Stimulated activated CD8-positive, alpha-beta memory T cell treated with anti-CD3 and anti-CD28 coated beads, Interleukin-12 subunit alpha, Interleukin-12 subunit beta, amount 100 ng/mL, for 24 hours (primary cell): ENCODE data around the gene CHKB.
"Not testable (repeated sequence)": the region's sequence is repeated elsewhere in the genome, so short reads cannot be mapped to it uniquely, and the experiment has no call there.

ENCODE experiments used
- DNase-seq: peaks from one replicate; pipeline ENCODE4 v3.0.0-alpha.2; 2020; ENCODE audit errors: extremely low read depth

CHKB gene

DNA sequence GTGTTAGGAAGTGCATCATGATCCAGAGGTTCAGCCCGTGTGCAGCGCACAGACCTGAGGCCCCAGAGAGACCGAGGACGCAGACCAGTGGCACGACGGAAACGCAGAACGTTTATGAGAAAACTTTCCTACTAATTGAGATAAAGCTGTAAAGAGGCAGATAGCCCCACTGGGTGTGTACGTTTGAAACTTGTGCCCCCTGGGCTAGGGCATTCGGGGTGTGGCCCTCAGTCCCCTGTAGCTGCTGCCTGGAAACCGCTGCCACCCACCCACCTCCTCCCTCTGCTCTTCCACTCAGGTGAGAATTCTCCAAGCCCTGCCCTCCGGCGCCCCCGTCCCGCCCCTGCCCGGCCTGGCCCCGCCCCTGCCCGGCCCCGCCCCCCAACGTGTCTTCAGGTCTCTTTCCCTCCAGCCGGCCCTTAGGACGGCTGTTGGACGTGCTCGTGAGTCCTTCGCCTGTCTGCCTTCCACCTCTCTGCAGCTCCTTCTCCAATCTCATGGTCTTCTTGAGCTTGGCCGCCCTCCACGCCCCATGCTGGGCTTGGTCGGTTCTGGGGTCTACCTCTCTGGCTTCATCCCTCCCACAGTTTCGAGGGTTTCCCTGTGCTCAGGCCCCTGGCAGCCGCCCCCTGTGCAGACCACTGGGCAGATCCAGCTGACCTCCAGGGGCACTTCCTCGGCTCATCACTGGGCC lies 30.0 kb upstream of the CHKB start:
- no peak for DNase-seq

DNA sequence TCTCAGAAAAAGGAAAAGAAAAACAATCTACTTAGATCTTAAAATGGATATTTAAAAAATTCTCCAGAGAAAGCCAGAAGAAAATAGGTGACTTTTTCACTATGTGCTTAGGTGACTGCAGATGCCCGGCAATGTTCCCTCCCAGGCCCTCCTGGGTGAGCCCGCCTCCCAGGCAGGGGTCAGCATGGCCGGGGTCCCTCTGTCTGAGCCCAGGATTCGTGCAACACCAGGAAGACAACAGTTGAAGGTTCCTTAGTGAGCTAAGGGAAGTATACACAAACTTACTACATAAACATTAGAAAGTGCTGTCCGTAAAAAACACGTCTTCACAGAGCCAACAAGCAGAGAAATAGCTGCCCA lies 29.5 kb upstream of the CHKB start:
- DNase-seq, result no peak

DNA sequence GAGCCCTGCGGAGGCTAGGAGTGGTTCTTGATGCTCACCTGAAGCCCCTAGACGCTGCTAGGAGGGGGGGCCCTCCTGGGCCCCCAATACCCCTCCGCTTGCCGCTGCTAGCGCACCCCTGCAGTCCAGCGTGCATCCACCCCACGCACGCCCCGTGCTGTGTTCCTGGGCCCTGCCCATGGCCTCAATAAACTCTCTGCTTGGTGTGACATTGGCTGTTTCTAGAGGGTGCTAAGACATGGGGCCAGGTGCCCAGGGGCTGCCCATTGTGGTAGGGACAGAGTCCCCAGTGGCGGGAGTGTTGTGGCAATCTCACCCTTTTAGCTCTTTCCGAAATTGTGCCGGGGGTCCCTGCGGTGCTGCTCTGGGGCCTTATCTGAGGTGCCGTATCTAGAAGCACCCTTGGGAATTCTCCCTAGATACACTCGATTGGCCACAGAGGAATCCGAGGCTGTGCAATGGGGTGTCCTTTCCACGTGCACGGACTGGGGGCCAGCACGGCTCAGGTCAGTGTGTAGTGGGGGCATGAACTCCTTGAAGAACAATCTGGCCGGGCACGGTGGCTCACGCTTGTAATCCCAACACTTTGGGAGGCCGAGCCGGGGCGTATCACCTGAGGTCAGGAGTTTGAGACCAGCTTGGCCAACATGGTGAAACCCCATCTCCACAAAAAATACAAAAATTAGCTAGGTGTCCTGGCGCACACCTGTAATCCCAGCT lies 28.9 kb upstream of the CHKB start:
- DNase-seq, result no peak

DNA sequence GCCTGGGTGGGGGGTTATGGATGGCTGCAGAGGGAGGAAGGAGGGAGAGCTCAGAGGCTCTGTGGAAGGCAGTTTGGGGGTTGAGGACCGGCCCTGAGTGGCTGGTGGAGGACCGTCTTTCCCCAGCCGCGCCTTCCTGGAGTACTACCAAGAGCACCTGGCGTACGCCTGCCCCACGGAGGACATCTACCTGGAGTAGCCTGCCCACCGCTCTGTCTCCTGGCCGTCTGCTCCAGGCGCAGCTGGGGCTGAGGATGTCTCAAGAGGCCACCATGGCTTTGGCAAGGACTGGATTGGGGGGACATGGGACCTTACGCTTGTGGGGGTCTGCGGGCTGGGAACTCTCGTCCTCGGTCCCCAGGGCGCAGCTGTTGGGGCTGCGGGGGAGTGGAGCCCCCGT lies 27.9 kb upstream of the CHKB start:
- DNase-seq, result no peak

DNA sequence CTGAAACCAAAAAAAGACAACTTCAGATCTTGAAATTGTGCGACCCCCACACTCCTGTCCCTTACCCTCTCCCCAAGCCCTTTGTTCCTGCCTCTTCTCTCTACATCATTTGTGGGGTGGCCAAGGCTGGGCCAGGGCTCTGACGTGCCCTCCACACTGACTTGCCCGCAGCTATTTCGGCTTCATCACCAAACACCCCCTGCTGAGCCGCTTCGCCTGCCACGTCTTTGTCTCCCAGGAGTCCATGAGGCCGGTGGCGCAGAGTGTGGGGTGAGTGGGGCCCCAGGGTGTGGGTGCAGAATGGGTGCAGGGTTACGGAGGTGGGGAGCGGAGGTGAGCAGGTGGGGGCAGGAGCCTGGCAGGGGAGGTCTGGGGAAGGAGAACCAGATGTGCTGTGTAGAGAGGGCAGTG lies 27.4 kb upstream of the CHKB start:
- DNase-seq, result no peak

DNA sequence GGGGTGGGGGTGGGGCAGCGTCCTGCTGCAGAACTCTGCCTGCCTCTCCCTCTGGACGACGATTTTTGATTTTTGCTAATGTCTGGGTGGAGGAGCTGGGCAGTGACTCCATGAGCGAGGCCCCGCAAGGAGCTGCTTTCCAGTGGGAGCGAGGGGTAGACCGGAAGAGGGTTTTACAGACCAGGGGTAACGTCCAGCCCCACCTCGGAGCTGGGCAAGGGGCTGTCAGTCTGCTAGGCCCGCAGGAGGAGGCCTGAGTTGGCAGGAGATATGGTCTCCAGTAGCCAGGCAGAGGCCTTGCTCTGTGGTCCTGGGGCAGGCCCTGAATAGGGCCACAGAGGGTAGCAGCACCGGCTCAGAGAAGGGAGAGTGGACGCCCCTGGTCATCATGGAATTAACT lies 26.9 kb upstream of the CHKB start:
- no peak for DNase-seq

DNA sequence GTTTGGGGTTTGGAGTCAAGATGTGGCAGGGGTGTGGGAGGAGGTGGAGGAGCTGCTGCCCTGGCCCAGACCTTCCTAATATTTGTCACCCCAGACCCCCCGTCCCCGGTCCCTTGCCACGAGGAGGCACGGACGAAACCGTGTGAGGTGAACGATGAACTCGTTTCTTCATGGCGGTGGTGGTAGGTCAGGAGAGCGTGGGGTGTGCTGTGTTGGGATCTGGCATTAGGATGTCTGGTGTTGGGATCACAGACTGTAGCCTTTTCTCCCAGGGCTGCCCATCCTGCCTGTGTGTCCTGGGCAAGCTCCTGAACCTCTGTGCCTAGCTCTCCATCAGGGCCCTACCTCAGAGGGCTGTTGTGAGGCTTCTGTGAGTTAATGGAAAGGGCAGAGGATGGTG lies 26.3 kb upstream of the CHKB start:
- DNase-seq, result no peak

DNA sequence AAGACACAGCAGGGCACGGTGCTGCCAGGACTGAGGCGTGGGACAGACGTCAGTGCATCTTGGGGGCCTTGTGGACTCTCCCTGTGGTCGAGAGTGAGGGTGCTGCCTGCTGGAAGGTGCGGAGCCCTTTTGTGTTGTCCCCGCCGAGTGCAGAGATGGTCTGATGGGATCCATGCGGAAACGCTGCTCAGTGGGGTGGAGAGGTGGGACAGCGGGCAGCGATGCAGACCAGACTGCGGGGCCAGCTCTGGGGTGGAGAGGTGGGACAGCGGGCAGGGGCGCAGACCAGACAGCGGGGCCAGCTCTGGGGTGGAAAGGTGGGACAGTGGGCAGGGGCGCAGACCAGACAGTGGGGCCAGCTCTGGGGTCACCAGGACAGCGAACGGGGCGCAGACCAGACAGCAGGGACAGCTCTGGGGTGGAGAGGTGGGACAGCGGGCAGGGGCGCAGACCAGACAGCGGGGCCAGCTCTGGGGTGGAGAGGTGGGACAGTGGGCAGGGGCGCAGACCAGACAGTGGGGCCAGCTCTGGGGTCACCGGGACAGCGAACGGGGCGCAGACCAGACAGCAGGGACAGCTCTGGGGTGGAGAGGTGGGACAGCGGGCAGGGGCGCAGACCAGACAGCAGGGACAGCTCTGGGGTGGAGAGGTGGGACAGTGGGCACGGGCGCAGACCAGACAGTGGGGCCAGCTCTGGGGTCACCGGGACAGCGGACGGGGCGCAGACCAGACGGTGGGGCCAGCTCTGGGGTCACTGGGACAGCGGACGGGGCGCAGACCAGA lies 25.6 kb upstream of the CHKB start:
- not testable (repeated sequence) for DNase-seq

DNA sequence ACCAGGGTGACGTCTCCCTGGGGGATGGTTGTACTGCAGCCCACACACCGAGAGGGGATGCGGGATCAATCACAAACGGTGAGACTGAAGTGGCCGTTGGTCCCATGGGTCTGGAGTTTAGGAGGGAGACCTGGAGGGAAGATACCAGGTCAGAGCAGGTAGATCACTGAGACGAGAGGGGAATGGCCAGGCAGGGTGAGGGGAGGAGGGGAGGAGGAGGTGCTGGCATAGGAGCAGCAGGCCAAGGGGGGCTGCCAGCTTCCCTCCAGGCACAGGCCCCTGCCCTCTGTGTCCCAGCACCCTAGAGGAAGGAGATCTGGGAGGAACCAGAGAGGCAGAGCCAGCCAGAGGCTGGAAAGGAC lies 25.0 kb upstream of the CHKB start:
- no peak for DNase-seq

DNA sequence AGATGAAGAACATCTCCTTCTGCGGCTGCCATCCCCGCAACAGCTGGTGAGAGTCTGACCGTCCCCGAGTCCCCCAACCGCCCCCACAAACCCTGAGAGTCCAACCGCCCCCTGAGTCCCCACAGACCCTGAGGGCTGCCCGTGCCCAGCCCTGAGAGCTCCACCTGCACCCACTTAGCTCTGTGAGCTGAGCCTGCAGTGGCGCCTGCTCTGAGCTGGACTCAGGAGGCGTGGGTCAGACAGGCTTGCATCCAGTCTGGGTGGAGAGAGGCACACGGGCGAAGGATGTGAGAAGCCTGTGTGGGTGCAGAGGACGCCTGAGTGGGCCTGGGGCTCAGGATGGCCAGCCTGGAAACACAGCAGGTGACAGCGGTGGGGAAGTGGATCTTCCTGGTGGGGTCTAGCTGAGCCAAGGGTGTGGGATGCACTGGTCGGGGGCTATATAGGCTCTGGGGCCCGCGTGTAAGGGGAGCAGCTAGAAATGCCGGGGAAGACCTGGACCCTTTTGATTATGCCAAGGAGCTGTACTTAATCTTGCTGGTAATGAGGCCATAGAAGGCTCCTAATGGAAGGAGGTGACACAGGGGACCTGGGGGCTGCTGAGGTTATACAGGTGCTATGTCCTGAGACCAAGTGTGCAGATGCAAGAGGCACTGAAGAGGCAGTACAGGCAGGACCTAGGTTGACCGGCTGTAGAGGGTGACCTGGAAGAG lies 24.5 kb upstream of the CHKB start:
- DNase-seq, result no peak

DNA sequence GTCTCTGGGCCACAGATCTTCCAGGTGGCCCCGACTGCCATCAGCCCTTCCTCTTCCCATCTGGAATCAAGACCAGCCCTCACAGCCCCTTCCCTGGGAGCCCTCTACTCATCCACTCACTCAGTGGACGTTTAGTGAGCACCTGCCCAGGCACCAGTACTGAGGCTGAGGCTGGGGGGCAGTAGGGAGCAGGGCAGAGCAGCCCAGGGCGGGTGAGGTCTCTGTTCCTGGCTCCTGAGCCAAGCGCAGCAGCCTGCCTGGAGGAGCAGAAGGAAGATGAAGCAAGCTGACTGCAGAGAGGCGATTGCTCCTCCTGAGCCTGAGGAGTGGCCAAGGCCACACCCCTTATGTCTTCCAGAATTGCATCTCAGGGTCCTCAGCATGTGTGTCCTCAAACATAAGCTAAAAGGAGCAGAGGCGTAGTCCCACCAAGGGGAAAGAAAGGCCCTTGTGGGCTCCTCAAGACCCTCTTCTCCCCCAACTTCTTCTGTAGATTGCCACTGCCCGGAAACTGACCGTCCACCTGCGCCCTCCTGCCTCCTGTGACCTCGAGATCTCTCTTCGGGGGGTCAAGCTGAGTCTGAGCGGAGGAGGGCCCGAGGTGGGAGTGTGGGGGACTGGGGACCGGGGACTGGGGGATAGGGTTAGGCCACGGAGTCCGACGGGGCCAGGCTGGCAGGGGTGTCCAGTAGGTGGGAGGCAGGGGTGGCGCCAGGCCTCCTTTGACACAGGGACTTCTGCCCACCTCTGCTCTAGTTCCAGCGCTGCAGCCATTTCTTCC lies 23.7 kb upstream of the CHKB start:
- DNase-seq, result no peak

DNA sequence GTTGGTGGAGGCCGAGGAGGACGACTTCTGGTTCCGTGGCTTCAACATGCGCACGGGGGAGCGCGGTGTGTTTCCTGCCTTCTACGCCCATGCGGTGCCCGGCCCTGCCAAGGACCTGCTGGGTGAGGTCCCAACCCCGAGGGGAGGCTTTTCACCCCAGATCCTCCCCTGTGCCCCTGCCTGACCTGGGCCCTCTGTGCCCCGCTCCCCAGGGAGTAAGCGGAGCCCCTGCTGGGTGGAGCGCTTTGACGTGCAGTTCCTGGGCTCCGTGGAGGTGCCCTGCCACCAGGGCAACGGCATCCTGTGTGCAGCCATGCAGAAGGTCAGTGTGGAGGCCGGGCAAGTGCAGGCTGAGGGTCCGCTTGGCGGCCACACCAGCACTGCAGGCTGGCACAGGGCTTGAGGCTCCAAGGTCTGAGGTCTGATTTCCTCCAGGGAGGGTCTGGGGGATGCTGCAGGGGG lies 23.0 kb upstream of the CHKB start:
- no peak for DNase-seq

DNA sequence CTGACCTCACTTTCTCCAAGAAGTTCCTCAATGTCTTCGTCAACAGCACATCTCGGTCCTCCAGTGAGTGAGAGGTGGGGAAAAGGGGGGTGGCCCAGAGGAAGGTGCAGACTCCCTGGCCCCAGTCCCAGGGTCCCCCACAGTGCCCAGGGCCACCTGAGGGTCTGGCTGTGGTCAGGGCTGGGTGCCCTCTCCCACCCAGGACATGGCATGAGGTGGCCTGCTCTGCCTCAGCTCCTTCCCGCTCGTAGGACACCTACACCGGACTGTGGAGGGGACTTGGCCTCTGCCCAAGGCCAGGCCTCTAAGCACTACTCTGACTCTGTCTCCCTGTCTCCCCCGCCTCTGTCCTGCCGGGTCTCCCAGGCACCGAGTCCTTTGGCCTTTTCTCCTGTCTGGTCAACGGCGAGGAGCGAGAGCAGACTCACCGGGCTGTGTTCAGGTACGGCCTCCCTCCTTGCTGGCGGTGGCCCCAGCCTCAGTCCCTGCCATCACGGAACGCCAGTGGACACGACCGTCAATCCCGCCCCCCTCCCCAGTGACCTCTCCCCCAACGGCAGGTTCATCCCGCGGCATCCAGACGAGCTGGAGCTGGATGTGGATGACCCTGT lies 22.5 kb upstream of the CHKB start:
- no peak for DNase-seq

DNA sequence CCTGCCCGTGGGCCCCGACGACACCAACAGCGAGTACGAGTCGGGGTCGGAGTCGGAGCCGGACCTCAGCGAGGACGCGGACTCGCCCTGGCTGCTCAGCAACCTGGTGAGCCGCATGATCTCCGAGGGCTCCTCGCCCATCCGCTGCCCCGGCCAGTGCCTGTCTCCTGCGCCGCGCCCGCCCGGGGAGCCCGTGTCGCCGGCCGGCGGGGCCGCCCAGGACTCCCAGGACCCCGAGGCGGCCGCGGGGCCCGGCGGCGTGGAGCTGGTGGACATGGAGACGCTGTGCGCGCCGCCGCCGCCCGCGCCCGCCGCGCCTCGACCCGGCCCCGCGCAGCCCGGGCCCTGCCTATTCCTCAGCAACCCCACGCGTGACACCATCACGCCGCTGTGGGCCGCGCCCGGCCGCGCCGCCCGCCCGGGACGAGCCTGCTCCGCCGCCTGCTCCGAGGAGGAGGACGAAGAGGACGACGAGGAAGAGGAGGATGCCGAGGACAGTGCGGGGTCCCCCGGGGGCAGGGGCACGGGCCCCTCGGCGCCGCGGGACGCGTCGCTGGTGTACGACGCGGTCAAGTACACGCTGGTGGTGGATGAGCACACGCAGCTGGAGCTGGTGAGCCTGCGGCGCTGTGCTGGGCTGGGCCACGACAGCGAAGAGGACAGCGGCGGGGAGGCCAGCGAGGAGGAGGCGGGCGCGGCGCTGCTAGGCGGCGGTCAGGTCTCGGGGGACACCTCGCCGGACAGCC lies 21.8 kb upstream of the CHKB start:
- DNase-seq, result no peak

DNA sequence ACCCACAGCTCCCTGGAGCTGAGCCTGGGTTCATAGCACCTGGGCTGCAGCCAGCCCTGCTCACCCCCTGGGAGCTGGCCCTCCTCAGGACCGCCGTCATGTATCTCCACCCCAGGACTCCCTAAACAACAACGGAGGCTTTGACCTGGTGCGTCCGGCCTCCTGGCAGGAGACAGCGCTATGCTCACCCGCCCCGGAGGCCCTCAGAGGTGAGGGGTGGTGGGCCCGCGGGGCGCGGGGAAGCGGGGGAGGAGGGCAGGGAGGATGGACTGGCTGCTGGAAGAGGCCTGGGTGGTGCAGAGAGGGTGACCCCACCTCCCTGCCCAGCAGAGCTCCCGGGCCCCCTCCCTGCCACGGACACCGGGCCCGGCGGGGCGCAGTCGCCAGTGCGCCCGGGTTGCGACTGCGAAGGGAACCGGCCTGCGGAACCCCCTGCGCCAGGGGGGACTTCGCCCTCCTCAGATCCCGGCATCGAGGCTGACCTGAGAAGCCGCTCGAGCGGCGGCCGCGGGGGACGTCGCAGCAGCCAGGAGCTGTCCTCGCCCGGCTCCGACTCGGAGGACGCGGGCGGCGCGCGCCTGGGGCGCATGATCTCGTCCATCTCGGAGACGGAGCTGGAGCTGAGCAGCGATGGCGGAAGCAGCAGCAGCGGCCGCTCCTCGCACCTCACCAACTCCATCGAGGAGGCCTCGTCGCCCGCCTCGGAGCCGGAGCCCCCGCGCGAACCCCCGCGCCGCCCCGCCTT lies 21.0 kb upstream of the CHKB start:
- no peak for DNase-seq

DNA sequence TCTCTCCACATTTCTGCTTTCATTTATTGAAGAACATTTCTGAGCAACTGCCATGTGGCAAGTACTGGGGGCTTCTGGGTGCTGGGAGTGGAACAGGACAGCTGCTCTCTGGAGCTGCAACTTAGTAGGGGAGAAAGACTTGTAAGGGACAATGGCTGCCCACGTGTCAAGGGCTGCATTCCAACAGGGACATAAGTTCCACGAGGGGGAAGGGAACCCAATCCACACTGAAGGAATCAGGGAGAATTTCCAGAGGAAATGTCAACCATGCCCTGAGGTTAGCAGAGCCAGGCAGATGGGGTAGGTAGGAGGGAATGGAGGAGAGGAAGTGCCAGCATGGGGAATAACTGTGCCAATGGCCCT lies 19.7 kb upstream of the CHKB start:
- DNase-seq, result no peak

DNA sequence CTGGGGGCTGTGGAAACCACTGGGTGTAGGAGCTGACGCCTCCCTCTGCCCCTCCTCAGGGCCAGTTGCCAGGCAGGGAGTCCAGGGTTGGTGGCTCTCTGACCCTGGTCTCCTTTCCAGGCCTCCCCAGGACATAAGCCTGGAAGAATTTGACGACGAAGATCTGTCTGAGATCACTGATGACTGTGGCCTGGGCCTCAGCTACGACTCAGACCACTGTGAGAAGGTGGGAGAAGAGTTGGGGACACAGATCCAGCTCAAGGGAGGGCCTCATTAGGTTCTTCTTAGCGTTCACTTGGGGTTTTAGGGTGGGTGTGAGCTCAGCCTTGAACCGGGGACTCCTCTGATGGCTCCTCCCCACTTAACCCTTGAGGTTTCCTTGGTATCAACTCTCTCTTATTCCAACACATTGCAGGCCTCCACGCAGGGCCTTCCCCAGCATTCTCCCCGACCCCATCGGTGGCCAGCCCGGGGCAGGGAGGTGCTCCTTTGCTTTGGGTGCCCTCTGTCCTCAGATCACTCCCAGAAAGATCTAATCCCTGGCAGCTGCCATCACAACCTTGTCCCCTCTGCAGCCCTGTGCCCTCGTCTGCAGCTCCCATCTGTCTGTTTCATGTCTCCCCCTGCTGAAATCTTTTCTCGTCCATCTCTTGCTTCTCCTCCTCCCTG lies 19.2 kb upstream of the CHKB start:
- DNase-seq, result no peak

DNA sequence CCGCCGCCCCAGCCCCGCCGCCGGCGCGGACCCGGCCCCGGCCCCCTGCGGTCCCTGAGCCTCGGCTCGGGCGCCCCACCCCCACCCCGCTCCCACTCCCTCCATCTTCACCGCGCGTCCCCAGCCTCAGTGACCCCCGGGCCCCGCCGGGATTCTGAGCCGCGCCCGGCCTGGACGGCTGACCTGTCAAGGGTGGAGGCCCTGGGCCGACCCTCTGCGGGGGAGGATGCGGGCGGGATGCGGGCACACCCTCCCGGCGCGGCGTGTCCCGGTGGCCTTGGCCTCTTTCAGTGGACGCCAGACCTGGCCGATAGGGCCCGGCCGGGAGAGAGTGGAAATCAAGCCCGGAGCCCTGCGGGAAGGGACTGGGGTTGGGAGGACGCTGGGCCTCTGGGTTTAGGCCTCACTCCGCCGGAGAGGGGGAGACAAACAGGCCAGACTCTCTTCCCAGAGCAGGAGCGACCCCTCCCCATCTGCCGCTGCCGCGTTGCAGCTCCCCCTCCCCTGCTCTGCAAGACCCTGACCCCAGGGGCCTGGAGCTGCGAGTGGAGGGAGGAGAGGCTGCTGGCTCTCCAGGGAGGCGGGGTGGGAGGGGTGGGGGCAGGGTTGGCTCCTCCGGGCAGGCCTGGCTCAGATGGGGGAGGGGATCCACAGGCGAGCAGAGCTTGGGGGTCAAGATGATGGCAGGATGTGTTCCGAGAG lies 18.5 kb upstream of the CHKB start:
- DNase-seq, result no peak

DNA sequence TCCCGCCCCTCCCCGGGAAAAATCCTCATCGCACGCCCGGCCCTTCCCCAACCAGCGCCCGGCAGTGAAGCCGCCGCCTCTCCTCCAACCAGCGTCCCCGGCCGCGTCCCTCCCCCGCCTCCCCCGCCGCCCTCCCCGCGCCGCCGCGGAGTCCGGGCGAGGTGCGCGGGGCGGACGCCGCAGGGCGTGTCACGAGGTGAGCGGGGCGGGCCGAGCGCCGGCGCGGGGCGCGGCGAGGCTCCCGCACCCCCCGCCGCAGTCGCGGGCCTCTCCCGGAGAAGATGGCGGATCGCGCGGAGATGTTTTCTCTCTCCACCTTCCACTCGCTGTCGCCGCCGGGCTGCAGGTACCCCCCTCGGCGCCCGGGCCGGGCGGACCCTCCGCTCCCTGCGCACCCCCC lies 17.9 kb upstream of the CHKB start, which contains the start of gene MAPK8IP2:
MAPK8IP2 (plus strand) TSS at position 256 of the 400 bp plus-strand sequence; CDS start at position 282, 26 bp downstream.
- no peak for DNase-seq
